ENCODE data around the gene ZNF474.
A peak's percentile ranks its signal among the peaks of the same experiment; 100 is the strongest.

ZNF474 gene

DNA sequence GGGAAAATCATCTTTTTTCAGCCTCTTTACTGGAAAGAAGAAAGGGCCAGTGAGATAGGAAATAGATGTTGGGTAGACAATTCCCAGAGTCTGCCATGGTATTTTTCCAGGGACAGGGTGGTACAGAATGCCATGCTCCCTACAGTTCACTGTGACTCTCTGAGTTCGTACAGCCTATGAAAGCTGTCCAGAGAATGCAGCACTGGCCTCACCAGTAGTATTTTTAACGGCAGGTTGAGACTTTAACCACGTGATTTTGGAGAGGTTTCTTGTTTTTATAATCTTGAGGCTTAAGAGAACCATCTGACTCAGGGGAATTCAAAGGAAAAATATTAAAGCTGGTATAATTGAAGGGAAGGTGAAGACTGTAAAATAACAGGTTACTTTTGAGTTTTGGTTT, 10.1 kb upstream of the ZNF474 start:
- Histone ChIP-seq H3K9me3 (replicated peaks; ENCODE audit: low read length) (no peaks in the 10 kb centered on the region), H3K4me3 (ENCODE audit: low read length) (no peak overlapping the region), H3K9ac (ENCODE audit: low read depth, low read length) (no peak overlapping the region), H3K4me1 (ENCODE audit: control insufficient read depth, insufficient read depth, low read length) (peaks cover 18% of the 10 kb centered on the region), H3K27me3 (ENCODE audit: control insufficient read depth, insufficient read depth, low read length) (no peaks in the 10 kb centered on the region), H3K4me2 (ENCODE audit: low read length) (no peak overlapping the region), H3K36me3 (ENCODE audit: insufficient read depth, low read length) (no peaks in the 10 kb centered on the region)

DNA sequence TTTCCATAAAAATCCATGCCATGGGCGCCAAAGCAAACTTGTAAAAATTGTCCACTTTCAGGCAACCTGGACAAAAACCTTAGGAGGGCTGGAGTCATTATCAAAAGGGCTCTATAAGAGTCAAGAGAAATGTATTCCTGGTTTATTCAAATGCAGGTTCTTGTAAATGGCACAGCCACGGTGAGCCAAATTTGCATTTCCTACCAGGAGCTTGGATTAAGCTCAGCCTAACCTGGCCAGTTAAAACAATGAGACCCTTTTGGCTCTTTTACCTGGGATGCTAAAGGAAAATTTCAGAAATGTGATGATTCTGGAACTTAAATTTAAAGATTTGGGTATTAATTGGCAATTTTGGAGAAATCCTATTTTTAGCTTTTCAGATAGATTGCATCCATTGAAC, 8.9 kb upstream of the ZNF474 start:
- Histone ChIP-seq H3K36me3 (ENCODE audit: insufficient read depth, low read length) (no peaks in the 10 kb centered on the region), H3K9me3 (replicated peaks; ENCODE audit: low read length) (no peaks in the 10 kb centered on the region), H3K4me1 (ENCODE audit: control insufficient read depth, insufficient read depth, low read length) (peaks cover 24% of the 10 kb centered on the region), H3K4me2 (ENCODE audit: low read length) (no peak overlapping the region), H3K27me3 (ENCODE audit: control insufficient read depth, insufficient read depth, low read length) (no peaks in the 10 kb centered on the region), H3K9ac (ENCODE audit: low read depth, low read length) (no peak overlapping the region), H3K4me3 (ENCODE audit: low read length) (no peak overlapping the region)

DNA sequence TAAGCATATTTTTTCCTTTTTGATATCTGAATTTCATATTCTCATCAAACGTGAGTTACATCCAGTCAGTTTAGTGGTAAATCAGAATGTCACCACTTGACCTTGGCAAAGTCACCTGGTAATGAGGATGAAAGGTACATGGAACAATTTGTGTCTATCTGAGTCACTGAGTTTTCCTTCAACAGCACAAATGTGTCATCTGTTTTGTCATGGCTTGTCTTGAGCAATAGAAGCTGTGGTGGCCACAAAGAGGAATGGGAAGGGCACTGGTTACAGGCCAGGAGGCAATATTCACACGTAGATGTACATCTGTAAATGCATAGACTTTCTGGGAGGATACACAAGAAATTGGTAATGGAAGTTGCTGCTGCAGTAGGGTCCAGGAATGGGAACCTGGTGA, 8.4 kb upstream of the ZNF474 start:
- no peak overlapping the region for H3K4me3 ChIP-seq (ENCODE audit: low read length)
- H3K27me3 ChIP-seq (ENCODE audit: control insufficient read depth, insufficient read depth, low read length) = no peaks in the 10 kb centered on the region
- H3K4me1 ChIP-seq (ENCODE audit: control insufficient read depth, insufficient read depth, low read length) = peaks cover 28% of the 10 kb centered on the region
- H3K4me2 ChIP-seq (ENCODE audit: low read length) = no peak overlapping the region
- H3K9ac ChIP-seq (ENCODE audit: low read depth, low read length) = no peak overlapping the region
- no peaks in the 10 kb centered on the region for H3K9me3 ChIP-seq (replicated peaks; ENCODE audit: low read length)
- H3K36me3 ChIP-seq (ENCODE audit: insufficient read depth, low read length) = no peaks in the 10 kb centered on the region

DNA sequence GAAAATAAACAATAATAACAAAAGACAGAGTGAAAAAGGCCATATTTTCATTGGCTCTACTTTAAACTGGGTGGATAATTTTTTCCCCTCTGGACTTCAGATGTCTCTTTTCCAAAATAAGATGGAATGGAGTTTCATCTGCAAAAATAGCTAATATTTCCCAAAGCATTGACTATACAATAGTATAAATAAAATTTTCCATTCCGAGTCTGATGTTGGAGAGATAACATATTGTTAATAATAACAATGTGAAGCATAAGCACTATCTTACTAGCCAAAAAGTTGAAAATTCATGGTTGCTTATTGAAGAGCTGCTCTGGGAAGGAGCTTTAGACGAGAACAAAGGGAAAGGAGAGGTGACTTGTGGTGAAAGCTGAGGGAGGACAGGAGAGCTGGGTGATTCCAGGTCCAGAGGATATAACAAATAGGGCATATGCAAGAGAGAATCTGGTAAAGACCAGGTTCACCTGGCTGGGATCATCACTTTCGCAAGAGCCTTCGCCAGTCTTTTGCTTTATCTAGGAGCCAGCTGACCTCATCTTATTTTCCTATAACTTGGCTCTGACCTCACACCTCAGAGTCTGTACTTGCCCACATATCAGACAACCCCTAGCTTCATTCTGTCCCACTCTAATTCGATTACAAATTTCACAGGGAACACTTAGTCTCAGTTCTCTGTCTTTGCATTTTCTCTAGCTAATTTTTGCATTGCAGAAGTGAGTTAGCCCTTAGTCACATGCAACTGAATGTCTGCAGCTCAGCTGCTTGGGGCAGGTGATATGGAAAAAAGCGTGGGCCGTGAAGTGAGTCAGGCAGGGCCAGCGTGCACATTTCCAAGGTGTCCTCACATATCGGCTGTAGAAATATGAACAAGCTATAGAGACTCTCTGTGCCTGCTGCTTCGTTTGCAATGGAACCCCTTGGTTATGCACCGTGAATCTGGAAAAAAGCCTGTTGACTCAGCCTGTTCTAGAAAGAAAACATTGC, 7.6 kb upstream of the ZNF474 start:
- peak overlapping the region; percentile 2 for H3K4me2 ChIP-seq (ENCODE audit: low read length)
- no peaks in the 10 kb centered on the region for H3K36me3 ChIP-seq (ENCODE audit: insufficient read depth, low read length)
- no peaks in the 10 kb centered on the region for H3K27me3 ChIP-seq (ENCODE audit: control insufficient read depth, insufficient read depth, low read length)
- no peaks in the 10 kb centered on the region for H3K9me3 ChIP-seq (replicated peaks; ENCODE audit: low read length)
- H3K4me3 ChIP-seq (ENCODE audit: low read length) = no peak overlapping the region
- H3K9ac ChIP-seq (ENCODE audit: low read depth, low read length) = no peak overlapping the region
- H3K4me1 ChIP-seq (ENCODE audit: control insufficient read depth, insufficient read depth, low read length) = peaks cover 36% of the 10 kb centered on the region

DNA sequence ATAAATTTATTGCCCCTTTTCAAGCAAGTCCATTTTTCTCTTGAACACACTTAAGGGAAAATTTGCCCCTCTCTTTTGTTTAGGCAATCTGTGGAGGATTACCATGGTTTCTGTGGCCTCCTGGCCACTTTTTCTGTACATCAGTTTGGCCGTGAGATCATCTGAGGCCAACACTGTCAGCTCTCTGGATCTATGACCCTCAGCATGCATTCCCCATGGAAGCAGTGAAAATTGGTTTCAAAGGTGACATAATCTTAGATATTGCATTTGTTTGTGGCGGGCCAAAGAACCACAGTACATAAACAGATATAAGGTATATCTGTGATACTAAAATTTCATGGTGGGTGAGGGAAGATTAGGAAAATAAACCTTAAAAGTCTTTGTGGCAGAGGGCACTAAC, 4.6 kb upstream of the ZNF474 start:
- no peaks in the 10 kb centered on the region for H3K27me3 ChIP-seq (ENCODE audit: control insufficient read depth, insufficient read depth, low read length)
- H3K4me2 ChIP-seq (ENCODE audit: low read length) = no peak overlapping the region
- H3K9me3 ChIP-seq (replicated peaks; ENCODE audit: low read length) = no peaks in the 10 kb centered on the region
- no peaks in the 10 kb centered on the region for H3K36me3 ChIP-seq (ENCODE audit: insufficient read depth, low read length)
- H3K4me1 ChIP-seq (ENCODE audit: control insufficient read depth, insufficient read depth, low read length) = peaks cover 53% of the 10 kb centered on the region
- no peak overlapping the region for H3K9ac ChIP-seq (ENCODE audit: low read depth, low read length)
- no peak overlapping the region for H3K4me3 ChIP-seq (ENCODE audit: low read length)

DNA sequence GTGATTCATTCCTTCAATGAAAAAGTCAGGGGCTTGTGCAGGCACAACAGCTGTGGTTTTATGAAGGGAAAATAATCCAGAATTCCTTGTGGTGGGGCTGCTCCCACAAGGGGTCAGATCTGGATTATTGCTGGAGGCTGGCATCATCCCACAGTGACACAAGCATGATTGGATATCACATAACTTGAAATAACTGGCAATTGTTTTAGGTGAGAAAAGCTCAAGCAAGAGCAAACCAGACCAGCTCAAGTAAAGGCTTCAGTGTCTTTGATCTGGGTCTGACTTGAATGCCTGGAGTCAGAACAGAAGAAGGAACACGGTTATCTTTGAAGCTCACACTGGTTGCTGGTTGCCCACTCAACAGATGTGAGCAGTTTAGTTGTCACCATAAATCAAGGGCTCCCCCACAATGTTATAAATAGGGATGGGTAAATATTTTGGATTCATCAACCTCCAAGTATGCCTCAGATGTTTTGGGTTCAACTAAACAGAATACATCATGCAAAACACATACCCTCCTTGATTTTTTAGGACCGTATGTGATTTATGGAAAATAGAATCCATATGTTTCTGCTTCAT, 3.1 kb upstream of the ZNF474 start:
- Histone ChIP-seq H3K9ac (ENCODE audit: low read depth, low read length) (peak overlapping the region; percentile 74), H3K4me1 (ENCODE audit: control insufficient read depth, insufficient read depth, low read length) (peaks cover 46% of the 10 kb centered on the region), H3K4me3 (ENCODE audit: low read length) (peak overlapping the region; percentile 30), H3K9me3 (replicated peaks; ENCODE audit: low read length) (no peaks in the 10 kb centered on the region), H3K36me3 (ENCODE audit: insufficient read depth, low read length) (no peaks in the 10 kb centered on the region), H3K4me2 (ENCODE audit: low read length) (peak overlapping the region; percentile 61), H3K27me3 (ENCODE audit: control insufficient read depth, insufficient read depth, low read length) (no peaks in the 10 kb centered on the region)

DNA sequence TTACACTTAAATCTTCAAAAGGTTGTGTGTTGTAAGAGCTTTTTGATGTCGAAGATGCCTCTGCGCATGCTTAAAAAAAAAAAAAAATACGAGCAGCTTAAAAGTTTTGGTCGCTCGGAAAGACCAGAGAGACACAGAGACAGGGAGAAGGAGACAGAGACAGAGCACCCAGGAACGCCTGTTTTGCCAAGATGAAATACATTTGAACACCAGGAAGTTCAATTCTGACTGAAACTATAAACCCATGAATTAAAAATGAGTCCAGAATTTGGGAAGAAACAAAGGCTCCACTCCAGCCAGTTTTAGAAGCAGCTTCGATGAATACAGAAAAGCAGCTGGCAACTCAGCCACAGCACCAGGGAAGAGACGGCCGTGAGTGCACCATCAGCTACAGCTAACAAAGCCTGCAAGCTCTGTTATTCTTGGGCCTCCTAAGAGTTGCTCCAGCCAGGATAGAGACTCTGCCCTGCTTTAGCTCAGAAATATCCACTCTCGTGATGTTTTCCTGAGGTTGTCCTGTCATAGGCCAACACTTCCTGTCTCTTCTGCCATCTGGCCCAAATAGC, 2.5 kb upstream of the ZNF474 start:
- Histone ChIP-seq H3K9me3 (replicated peaks; ENCODE audit: low read length) (no peaks in the 10 kb centered on the region), H3K9ac (ENCODE audit: low read depth, low read length) (peak overlapping the region; percentile 74), H3K4me3 (ENCODE audit: low read length) (peak overlapping the region; percentile 30), H3K4me1 (ENCODE audit: control insufficient read depth, insufficient read depth, low read length) (peaks cover 42% of the 10 kb centered on the region), H3K36me3 (ENCODE audit: insufficient read depth, low read length) (no peaks in the 10 kb centered on the region), H3K27me3 (ENCODE audit: control insufficient read depth, insufficient read depth, low read length) (no peaks in the 10 kb centered on the region), H3K4me2 (ENCODE audit: low read length) (peak overlapping the region; percentile 61)

DNA sequence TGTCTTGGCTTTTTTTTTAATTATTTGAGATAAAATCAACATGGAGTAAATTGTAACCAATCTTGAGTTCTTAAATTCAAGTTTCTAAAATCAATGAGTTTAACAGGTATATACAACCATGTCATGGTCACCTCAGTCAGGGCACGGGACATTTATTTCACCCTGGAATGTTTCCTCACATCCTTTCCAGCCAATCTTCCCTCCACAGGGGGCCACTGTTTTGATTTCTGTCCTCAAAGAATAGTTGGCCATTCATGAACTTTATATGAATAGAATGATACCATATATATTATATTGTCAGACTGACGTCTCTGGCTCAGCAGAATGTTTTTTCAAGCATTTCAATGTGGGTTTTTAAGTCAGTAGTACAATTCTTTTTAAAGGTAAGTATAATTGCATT, 806 bp downstream of the ZNF474 start:
- Histone ChIP-seq H3K36me3 (ENCODE audit: insufficient read depth, low read length) (no peaks in the 10 kb centered on the region), H3K4me2 (ENCODE audit: low read length) (no peak overlapping the region), H3K27me3 (ENCODE audit: control insufficient read depth, insufficient read depth, low read length) (no peaks in the 10 kb centered on the region), H3K4me3 (ENCODE audit: low read length) (no peak overlapping the region), H3K9ac (ENCODE audit: low read depth, low read length) (peak overlapping the region; percentile 64), H3K4me1 (ENCODE audit: control insufficient read depth, insufficient read depth, low read length) (peaks cover 34% of the 10 kb centered on the region), H3K9me3 (replicated peaks; ENCODE audit: low read length) (no peaks in the 10 kb centered on the region)

DNA sequence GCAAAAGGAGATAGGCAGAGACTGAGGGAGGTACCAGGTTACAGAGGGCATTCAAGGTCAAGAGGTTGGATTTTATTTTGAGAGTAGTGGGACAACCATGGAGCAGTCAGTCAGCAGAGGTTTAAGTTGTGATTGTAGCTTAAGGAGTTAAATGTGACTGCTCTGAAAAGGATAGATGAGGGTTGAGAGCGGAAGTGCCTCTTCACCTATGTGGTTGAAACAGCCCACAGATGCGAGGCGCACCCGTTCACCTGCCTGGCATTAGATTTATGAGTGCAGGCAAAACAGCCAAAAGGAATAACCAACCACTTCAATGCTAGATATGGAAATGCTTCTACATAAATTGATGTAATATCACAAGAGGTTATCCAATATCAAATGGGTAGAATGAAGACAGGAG, 8.4 kb downstream of the ZNF474 start:
- Histone ChIP-seq H3K4me3 (ENCODE audit: low read length) (no peak overlapping the region), H3K9me3 (replicated peaks; ENCODE audit: low read length) (no peaks in the 10 kb centered on the region), H3K4me1 (ENCODE audit: control insufficient read depth, insufficient read depth, low read length) (peaks cover 11% of the 10 kb centered on the region), H3K27me3 (ENCODE audit: control insufficient read depth, insufficient read depth, low read length) (no peaks in the 10 kb centered on the region), H3K4me2 (ENCODE audit: low read length) (no peak overlapping the region), H3K9ac (ENCODE audit: low read depth, low read length) (no peak overlapping the region), H3K36me3 (ENCODE audit: insufficient read depth, low read length) (no peaks in the 10 kb centered on the region)

DNA sequence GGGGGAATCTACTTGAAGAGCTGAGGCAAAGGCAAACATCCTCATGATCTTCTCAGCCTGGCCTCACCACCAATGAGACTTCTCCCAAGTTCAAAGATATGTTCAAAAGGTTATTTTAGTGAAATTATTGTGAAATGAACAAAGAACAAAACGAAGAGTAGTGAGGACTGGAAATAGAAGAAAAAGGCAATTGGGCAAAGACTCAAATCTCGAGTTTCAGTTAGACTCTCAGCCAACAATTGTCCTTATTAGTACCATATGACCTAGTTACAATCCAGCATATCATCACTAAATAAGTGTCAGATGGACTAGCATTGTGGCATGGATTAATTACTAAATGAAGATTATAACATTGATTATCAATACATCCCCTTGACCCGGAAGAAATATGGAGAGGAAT, 9.0 kb downstream of the ZNF474 start:
- Histone ChIP-seq H3K4me3 (ENCODE audit: low read length) (no peak overlapping the region), H3K9ac (ENCODE audit: low read depth, low read length) (no peak overlapping the region), H3K4me1 (ENCODE audit: control insufficient read depth, insufficient read depth, low read length) (peaks cover 16% of the 10 kb centered on the region), H3K9me3 (replicated peaks; ENCODE audit: low read length) (no peaks in the 10 kb centered on the region), H3K27me3 (ENCODE audit: control insufficient read depth, insufficient read depth, low read length) (no peaks in the 10 kb centered on the region), H3K4me2 (ENCODE audit: low read length) (no peak overlapping the region), H3K36me3 (ENCODE audit: insufficient read depth, low read length) (no peaks in the 10 kb centered on the region)

DNA sequence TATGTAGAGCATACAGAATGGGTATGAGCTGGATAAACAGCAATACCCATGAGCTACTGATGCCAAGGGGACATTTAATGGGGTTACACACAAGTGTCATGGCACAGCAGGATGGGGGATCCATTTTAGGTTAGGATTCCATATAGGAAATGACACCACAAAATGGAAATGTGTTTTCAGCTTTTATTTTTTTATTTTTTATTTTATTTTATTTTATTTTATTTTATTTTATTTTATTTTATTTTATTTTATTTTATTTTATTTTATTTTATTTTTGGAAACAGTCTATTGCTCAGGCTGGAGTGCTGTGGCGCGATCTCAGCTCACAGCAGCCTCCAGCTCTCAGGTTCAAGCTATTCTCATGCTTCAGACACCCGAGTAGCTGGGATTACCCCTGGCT, 11.6 kb downstream of the ZNF474 start:
- Histone ChIP-seq H3K4me3 (ENCODE audit: low read length) (no peak overlapping the region), H3K9ac (ENCODE audit: low read depth, low read length) (no peak overlapping the region), H3K36me3 (ENCODE audit: insufficient read depth, low read length) (no peaks in the 10 kb centered on the region), H3K27me3 (ENCODE audit: control insufficient read depth, insufficient read depth, low read length) (no peaks in the 10 kb centered on the region), H3K4me1 (ENCODE audit: control insufficient read depth, insufficient read depth, low read length) (peaks cover 27% of the 10 kb centered on the region), H3K9me3 (replicated peaks; ENCODE audit: low read length) (no peaks in the 10 kb centered on the region), H3K4me2 (ENCODE audit: low read length) (no peak overlapping the region)
